GM23248 (cell line): Measurements from ENCODE around the gene LVRN. TPM values are rescaled to one million over a fixed set of nuclear protein-coding genes. Genes with fewer than 3 reads are reported as not detected.

ENCODE experiments used
- DNase-seq: peaks from one replicate; pipeline ENCODE4 v3.0.0-alpha.2; 2015
- H2AFZ ChIP-seq: fragments of 200-600 bp; sonication (generic); 2 replicates; pipeline ENCODE4 v1.6.1; 2016; ENCODE audit warnings: antibody characterized with exemption
- H3F3A ChIP-seq: fragments of 200-600 bp; sonication (generic); 2 replicates; pipeline ENCODE4 v1.6.1; 2016; ENCODE audit warnings: mild to moderate bottlenecking, antibody characterized with exemption, mixed run types; ENCODE audit not compliant: insufficient read depth
- H3K27ac ChIP-seq: fragments of 200-600 bp; sonication (generic); 2 replicates; pipeline ENCODE4 v1.5.1; 2016; ENCODE audit warnings: mild to moderate bottlenecking
- H3K27me3 ChIP-seq: fragments of 200-600 bp; sonication (generic); replicated peaks from 2 replicates; pipeline ENCODE4 v1.6.1; 2016; ENCODE audit warnings: mild to moderate bottlenecking; ENCODE audit not compliant: insufficient read depth
- H3K36me3 ChIP-seq: fragments of 200-600 bp; sonication (generic); 2 replicates; pipeline ENCODE4 v1.6.1; 2016; ENCODE audit warnings: low read depth, mild to moderate bottlenecking
- H3K4me1 ChIP-seq: fragments of 200-600 bp; sonication (generic); 2 replicates; pipeline ENCODE4 v1.6.1; 2016; ENCODE audit warnings: mild to moderate bottlenecking; ENCODE audit not compliant: insufficient read depth
- H3K4me2 ChIP-seq: fragments of 200-600 bp; sonication (generic); one replicate; pipeline ENCODE4 v1.6.1; 2016; ENCODE audit warnings: mild to moderate bottlenecking; ENCODE audit not compliant: unreplicated experiment
- H3K4me3 ChIP-seq: fragments of 200-600 bp; sonication (generic); 2 replicates; pipeline ENCODE4 v1.5.1; 2016; ENCODE audit warnings: mild to moderate bottlenecking
- H3K79me2 ChIP-seq: fragments of 200-600 bp; sonication (generic); 2 replicates; pipeline ENCODE4 v1.6.1; 2016; ENCODE audit warnings: mild to moderate bottlenecking; ENCODE audit not compliant: insufficient read depth
- H3K9ac ChIP-seq: fragments of 200-600 bp; sonication (generic); 2 replicates; pipeline ENCODE4 v1.6.1; 2016; ENCODE audit warnings: mild to moderate bottlenecking
- H3K9me2 ChIP-seq: fragments of 200-600 bp; sonication (generic); 2 replicates; pipeline ENCODE4 v1.6.1; 2016; ENCODE audit warnings: mixed run types, mild to moderate bottlenecking, moderate library complexity; ENCODE audit not compliant: insufficient read depth
- H3K9me3 ChIP-seq: fragments of 200-600 bp; sonication (generic); one replicate; pipeline ENCODE4 v1.6.1; 2017; ENCODE audit warnings: low read depth
- H4K20me1 ChIP-seq: fragments of 200-600 bp; sonication (generic); 2 replicates; pipeline ENCODE4 v1.6.0; 2016; ENCODE audit not compliant: insufficient read depth
- EZH2 ChIP-seq: fragments of 200-600 bp; sonication (generic); IDR thresholded peaks from 2 replicates; pipeline ENCODE4 v1.6.1; 2018; ENCODE audit warnings: antibody characterized with exemption, mild to moderate bottlenecking; ENCODE audit not compliant: insufficient read depth, poor library complexity, severe bottlenecking
- EZH2phosphoT487 ChIP-seq: fragments of 200-600 bp; sonication (generic); IDR thresholded peaks from 2 replicates; pipeline ENCODE4 v1.6.1; 2018; ENCODE audit warnings: antibody characterized with exemption, moderate library complexity, mild to moderate bottlenecking, low read depth; ENCODE audit not compliant: insufficient read depth
- WGBS, 2 experiments: methylation state at CpG; one replicate each; pipeline ENCODE4 v1.1.6; 2015 to 2017; ENCODE audit warnings: low lambda C conversion rate in 2 of 2, low coverage in 1 of 2; ENCODE audit errors: missing lambda C conversion rate in 2 of 2; 5-methylcytosine and 5-hydroxymethylcytosine counted together
- in situ Hi-C: fragments of 300-500 bp; cut with MboI; formaldehyde crosslinking; loops from 2 replicates; pipeline ENCODE4 v1.15.0; 2020
- polyA plus RNA-seq: library from polyadenylated mRNA; unstranded; fragments of >200 nt; fragmentation: Nextera tagmentation; extraction: Ambion mirVana; gene quantifications from 2 replicates; pipeline ENCODE4 v1.2.1, GENCODE V29; 2016
- total RNA-seq: library from RNA; depleted of rRNA; stranded (reverse); fragments of >200 nt; shearing (Covaris generic); gene quantifications from 2 replicates; pipeline ENCODE4 v1.2.3, GENCODE V29; 2014

The LVRN gene
- total and polyA plus RNA-seq, 2 experiments from 2014 or later: 0.18 to 0.32 TPM

DNA sequence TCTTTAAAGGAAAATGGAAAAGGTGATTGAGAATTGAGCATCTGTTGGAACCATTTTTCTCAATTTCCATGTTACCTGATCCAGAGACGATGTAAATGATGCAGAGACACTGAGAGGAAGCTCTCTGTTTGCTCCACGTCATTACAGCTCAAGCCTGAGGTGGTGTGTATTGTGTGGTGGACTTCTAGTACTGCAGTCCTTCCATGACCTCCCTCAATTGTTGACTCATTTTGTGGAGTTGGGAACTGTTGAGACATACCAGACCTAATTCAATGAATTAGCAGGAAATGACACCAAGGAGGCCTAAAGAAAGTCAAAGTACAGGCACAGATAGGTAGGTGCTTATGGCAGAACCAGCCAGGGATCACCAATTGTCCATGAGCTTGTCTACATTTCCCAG is 15.6 kb upstream of the LVRN start:
- Histone ChIP-seq H3K27me3 (no peaks in the 10 kb centered on the region), H4K20me1 (no peaks in the 10 kb centered on the region), H3K79me2 (no peaks in the 10 kb centered on the region), H2AFZ (no peak overlapping the region), H3K4me1 (peaks cover 40% of the 10 kb centered on the region), H3K4me3 (no peak overlapping the region), H3K36me3 (no peaks in the 10 kb centered on the region), H3K9me2 (no peaks in the 10 kb centered on the region), H3K4me2 (no peak overlapping the region), H3K27ac (peak overlapping the region; percentile 81), H3K9ac (peak overlapping the region; percentile 28; the same call in 1 of the 2 replicates), H3K9me3 (no peaks in the 10 kb centered on the region), H3F3A (peaks cover 33% of the 10 kb centered on the region)
- DNase-seq: peak; percentile 84
- in situ Hi-C loops: no loop called here
- TF ChIP-seq EZH2phosphoT487 (no peak), EZH2 (no peak)
- 63% methylated on average over 2 of the region's 2 CpGs for WGBS, 2 experiments

- DNase-seq: peak; percentile 84
- no peak overlapping the region for H3K4me3 ChIP-seq
- WGBS, 2 experiments: 25 to 28% methylated on average over 2 of the region's 2 CpGs
- no peaks in the 10 kb centered on the region for H3K9me2 ChIP-seq
- H3K79me2 ChIP-seq: no peaks in the 10 kb centered on the region
- H3K36me3 ChIP-seq: no peaks in the 10 kb centered on the region
- no peak for TF ChIP-seq EZH2phosphoT487
- TF ChIP-seq EZH2: no peak
- in situ Hi-C loops: no loop called here
- H3K9me3 ChIP-seq: no peaks in the 10 kb centered on the region
- no peak overlapping the region for H2AFZ ChIP-seq
- H3K27ac ChIP-seq: peak overlapping the region; percentile 81
- H3K4me2 ChIP-seq: peak overlapping the region; percentile 56
- no peaks in the 10 kb centered on the region for H4K20me1 ChIP-seq
- peaks cover 37% of the 10 kb centered on the region for H3K4me1 ChIP-seq
- H3F3A ChIP-seq: peaks cover 33% of the 10 kb centered on the region
- no peaks in the 10 kb centered on the region for H3K27me3 ChIP-seq
- peak overlapping the region; percentile 47 for H3K9ac ChIP-seq
Observed at GRCh38 chr5:115947260-115947659, 15.0 kb upstream of the LVRN start.

DNA sequence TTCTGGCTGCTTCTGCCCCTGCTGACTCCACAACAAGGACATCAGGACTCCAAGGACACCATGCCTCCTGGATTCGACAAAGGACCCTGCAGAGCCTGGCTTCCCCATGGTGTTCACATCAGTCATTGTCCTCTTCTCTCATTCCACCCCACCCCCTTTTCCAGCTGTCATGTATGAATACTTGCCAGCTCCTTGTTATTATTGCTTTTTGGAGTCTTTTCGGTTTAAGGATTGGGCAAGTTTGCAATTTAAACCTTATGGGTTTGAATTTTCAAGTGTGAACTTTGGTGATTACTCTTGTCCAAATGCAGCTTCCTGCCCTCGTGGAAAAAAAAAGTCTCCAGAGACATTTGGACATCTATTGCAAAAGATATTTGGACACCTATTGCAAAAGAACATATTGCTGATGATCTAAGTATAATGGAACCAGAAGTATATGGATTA is 14.2 kb upstream of the LVRN start:
- Histone ChIP-seq H3K36me3 (no peaks in the 10 kb centered on the region), H3K4me3 (0 out of 2 replicates have a peak overlapping the region, but pooled peaks have one; percentile 1), H2AFZ (peak overlapping the region; percentile 61), H3K4me1 (peaks cover 37% of the 10 kb centered on the region), H3K27me3 (no peaks in the 10 kb centered on the region), H3K9ac (peak overlapping the region; percentile 47), H3K4me2 (peak overlapping the region; percentile 56), H3K9me2 (no peaks in the 10 kb centered on the region), H4K20me1 (no peaks in the 10 kb centered on the region), H3K79me2 (no peaks in the 10 kb centered on the region), H3K27ac (peak overlapping the region; percentile 81), H3F3A (peaks cover 33% of the 10 kb centered on the region), H3K9me3 (no peaks in the 10 kb centered on the region)
- TF ChIP-seq EZH2phosphoT487: no peak
- TF ChIP-seq EZH2: no peak
- 0 to 3% methylated on average over 3 of the region's 3 CpGs for WGBS, 2 experiments
- in situ Hi-C loops: no loop called here
- peak; percentile 81 for DNase-seq

DNA sequence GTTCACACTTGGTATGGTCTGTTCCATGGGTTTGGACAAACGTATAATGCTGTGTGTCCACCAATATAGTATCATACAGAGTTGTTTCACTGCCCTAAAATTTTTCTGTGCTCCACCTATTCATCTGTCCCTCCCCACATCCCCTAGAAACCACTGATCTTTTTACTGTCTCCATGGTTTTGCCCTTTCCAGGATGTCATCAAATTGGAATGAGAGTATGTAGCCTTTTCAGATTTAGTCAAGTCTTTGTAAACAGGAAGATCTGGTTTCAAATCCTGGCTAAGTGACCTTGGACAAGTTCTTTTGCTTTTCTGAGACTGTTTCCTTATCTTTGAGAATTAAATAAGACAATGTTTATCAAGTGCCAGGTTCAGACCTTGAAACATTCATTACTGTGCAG is 13.2 kb upstream of the LVRN start:
- Histone ChIP-seq H3K27me3 (no peaks in the 10 kb centered on the region), H3K4me2 (peak overlapping the region; percentile 15), H3K9ac (no peak overlapping the region), H3K9me3 (no peaks in the 10 kb centered on the region), H2AFZ (peak overlapping the region; percentile 16; the same call in 1 of the 2 replicates), H3F3A (peaks cover 33% of the 10 kb centered on the region), H3K9me2 (no peaks in the 10 kb centered on the region), H3K4me3 (no peak overlapping the region), H3K27ac (peak overlapping the region; percentile 81), H3K36me3 (no peaks in the 10 kb centered on the region), H3K4me1 (peaks cover 37% of the 10 kb centered on the region), H4K20me1 (no peaks in the 10 kb centered on the region), H3K79me2 (no peaks in the 10 kb centered on the region)
- 38 to 48% methylated on average over 1 of the region's 1 CpG for whole genome bisulfite sequencing, 2 experiments
- in situ Hi-C loops: no loop called here
- TF ChIP-seq EZH2: no peak
- peak; percentile 53 for DNase-seq

DNA sequence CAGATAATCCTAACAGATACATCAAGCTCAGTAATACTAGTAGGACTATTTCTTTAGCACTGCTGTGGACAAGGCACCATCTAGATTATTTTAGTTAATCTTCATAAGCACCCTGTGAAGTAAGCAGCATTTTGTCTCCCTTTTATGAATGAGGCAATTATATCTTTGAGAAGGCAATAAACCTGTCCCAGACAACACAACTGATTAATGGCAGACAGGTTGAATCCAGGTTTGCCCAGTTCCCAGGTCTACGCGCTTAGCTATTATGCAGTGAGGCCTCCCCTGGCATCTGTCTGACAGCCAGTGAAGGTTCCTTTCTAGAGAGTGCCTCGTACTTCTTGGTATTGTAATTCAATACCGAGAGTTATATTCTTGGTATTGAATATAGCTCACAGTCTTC is 9.7 kb upstream of the LVRN start:
- Histone ChIP-seq H3F3A (peaks cover 24% of the 10 kb centered on the region), H2AFZ (no peak overlapping the region), H3K4me2 (no peak overlapping the region), H3K27me3 (no peaks in the 10 kb centered on the region), H3K9me3 (no peaks in the 10 kb centered on the region), H3K9me2 (no peaks in the 10 kb centered on the region), H3K79me2 (no peaks in the 10 kb centered on the region), H4K20me1 (no peaks in the 10 kb centered on the region), H3K9ac (no peak overlapping the region), H3K4me3 (no peak overlapping the region), H3K27ac (no peak overlapping the region), H3K4me1 (peaks cover 24% of the 10 kb centered on the region), H3K36me3 (no peaks in the 10 kb centered on the region)
- 64 to 67% methylated on average over 4 of the region's 4 CpGs for whole genome bisulfite sequencing, 2 experiments
- no peak for DNase-seq
- in situ Hi-C loops: no loop called here
- TF ChIP-seq EZH2phosphoT487 (no peak), EZH2 (no peak)
